Sigmoid colon (tissue), 4 donors: ENCODE data around the gene STOX2.

Experiments
- EP300 ChIP-seq, 4 donors: sonication (generic); formaldehyde crosslinking; IDR thresholded peaks; one replicate each; pipeline ENCODE4 v1.6.1; 2017; ENCODE audit warnings: antibody characterized with exemption in 4 of 4
- POLR2A ChIP-seq, 2 donors: fragments of 450-650 bp; IDR thresholded peaks; one replicate each; pipeline ENCODE4 v1.6.1; 2016; ENCODE audit warnings: antibody characterized with exemption in 2 of 2, mild to moderate bottlenecking in 2 of 2, moderate library complexity in 2 of 2
- TF ChIP-seq, protein P1 (sequence below), 4 experiments: fragments of 450-650 bp in 3 of 4; fragments of 200-600 bp in 1 of 4; IDR thresholded peaks; one replicate each; pipeline ENCODE4 v1.5.1; 2016 to 2019; ENCODE audit warnings: antibody characterized with exemption in 4 of 4, mild to moderate bottlenecking in 3 of 4, moderate library complexity in 2 of 4

DNA sequence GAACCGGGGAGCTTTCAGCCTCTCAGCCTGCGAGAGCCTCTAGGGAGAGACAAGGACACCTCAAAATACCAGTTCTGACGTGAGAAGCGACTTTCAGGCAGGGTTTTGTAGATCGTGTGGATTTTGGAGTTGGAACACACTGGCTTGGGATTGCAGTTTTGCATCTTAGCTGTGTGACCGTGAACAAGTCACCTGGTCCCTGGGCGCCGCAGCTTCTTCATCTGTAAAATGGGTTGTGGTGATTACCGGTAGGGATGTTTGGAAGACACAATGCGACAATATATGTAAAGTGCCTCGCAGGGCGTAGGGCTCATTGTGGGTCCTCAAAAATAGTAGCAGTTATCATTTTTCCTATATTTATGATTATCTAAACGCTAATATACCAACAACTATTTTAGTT lies 43.7 kb upstream of the STOX2 start:
- TF ChIP-seq EP300 (IDR thresholded peaks at IDR 0.05): no peak
- TF ChIP-seq, protein P1, sequence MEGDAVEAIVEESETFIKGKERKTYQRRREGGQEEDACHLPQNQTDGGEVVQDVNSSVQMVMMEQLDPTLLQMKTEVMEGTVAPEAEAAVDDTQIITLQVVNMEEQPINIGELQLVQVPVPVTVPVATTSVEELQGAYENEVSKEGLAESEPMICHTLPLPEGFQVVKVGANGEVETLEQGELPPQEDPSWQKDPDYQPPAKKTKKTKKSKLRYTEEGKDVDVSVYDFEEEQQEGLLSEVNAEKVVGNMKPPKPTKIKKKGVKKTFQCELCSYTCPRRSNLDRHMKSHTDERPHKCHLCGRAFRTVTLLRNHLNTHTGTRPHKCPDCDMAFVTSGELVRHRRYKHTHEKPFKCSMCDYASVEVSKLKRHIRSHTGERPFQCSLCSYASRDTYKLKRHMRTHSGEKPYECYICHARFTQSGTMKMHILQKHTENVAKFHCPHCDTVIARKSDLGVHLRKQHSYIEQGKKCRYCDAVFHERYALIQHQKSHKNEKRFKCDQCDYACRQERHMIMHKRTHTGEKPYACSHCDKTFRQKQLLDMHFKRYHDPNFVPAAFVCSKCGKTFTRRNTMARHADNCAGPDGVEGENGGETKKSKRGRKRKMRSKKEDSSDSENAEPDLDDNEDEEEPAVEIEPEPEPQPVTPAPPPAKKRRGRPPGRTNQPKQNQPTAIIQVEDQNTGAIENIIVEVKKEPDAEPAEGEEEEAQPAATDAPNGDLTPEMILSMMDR (IDR thresholded peaks at IDR 0.05): no peak
- TF ChIP-seq POLR2A (IDR thresholded peaks at IDR 0.05): no peak
